Measurements from ENCODE around the gene TKT.

The TKT gene

DNA sequence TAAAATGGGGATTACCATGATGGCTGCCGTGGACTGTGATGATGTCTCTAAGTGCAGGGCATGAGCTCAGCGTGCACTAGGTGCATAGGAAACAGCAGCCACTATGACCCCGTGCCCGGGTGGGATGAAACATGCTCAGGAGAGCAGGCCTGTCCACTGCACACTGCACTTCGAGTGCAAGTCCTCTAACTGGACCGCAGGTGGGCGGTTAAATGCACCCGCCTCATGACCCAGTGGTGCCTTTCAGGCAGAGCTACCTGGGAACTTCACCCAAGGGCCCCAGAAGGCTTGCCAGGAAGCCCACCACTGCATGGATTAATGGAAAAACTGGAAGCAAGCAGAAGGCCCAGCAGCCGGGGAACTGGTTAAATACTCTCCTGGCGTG is 60.8 kb downstream of the TKT start:
- peak overlapping the region; percentile 49; the same call in 1 of the 2 replicates for H3K27ac ChIP-seq
- TF ChIP-seq ZFX (IDR thresholded peaks at IDR 0.05) = no peak
- TF ChIP-seq, protein P1, sequence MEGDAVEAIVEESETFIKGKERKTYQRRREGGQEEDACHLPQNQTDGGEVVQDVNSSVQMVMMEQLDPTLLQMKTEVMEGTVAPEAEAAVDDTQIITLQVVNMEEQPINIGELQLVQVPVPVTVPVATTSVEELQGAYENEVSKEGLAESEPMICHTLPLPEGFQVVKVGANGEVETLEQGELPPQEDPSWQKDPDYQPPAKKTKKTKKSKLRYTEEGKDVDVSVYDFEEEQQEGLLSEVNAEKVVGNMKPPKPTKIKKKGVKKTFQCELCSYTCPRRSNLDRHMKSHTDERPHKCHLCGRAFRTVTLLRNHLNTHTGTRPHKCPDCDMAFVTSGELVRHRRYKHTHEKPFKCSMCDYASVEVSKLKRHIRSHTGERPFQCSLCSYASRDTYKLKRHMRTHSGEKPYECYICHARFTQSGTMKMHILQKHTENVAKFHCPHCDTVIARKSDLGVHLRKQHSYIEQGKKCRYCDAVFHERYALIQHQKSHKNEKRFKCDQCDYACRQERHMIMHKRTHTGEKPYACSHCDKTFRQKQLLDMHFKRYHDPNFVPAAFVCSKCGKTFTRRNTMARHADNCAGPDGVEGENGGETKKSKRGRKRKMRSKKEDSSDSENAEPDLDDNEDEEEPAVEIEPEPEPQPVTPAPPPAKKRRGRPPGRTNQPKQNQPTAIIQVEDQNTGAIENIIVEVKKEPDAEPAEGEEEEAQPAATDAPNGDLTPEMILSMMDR (conservative IDR thresholded peaks at IDR 0.05) = no peak

DNA sequence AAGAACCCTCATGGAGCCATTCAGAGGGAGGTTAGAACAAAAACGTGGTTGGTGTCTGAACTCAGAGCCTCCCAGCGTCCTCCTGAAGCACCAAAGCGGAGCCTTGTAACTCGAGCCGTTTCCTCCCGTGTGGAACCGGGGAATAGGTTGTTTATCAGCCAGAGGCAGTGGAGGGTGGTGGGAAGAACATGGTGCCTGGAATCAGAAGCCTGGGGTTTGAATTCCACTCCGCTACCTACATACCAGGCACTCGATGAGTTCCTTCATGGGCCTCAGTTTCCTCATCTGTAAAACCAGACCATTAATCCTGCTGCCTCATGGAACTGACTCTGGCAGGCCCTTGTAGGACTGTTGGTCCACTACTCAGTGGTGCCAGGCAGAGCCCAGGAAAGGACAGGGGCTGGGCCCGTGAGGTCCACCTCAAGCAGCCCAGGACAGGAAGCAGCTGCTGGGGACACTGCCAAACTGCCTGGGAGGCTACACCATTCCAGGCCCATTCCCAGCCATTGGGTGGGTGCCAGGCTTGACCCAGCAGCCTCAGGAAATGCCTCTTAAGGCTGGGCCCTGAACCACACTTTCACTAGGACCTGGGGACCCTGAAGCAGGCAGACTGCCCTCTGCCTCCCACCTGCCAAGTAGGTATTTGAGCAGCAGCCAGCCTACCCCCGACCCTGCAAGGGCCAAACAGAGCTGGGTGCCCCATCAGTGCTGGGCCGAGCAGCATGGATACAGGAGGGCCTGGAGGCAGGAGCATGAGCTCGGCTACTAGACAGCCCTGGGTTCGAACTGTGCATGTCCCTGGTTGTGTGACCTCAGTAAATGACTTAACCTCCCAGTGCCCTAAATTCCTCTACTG is 61.4 kb downstream of the TKT start:
- H3K27ac ChIP-seq = peak overlapping the region; percentile 49
- no peak for TF ChIP-seq ZFX (IDR thresholded peaks at IDR 0.05)
- TF ChIP-seq, protein P1 (conservative IDR thresholded peaks at IDR 0.05) = no peak

DNA sequence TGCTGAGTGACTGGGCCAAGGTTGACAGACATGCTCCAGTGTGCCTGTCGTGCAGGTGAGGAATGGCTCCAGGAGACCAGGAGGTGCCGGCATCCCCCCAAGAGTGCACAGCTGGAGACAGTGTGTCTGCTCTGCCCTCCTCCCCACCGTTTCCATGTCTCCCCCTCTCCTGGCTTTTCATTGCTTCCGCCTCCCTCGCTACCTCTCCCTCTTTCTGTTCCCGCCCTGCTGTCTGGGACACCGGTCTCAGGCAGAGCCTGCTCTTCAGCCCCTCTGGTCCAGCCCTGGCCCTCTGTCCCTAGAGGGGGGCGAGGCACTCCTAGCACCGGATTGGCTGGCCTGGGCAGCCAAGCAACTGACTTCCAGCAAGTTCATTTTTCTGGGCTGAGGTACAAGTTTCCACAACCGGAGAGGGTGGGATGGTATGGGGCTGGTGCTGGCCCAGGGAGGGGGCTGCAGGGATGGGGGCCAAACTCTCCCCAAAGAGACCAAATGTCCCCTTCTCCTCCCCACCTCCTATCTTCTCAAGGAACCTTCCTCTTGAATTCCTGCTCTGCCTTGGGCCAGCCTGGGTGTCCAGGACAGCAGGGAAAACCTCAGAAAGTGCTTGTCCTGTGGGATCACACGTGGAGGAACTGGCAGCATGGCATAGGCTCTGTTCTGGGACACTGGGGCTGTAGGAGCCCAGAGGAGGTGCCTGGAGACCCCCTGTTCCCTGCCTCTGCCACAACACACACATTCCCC is 62.2 kb downstream of the TKT start:
- H3K27ac ChIP-seq = peak overlapping the region; percentile 49
- TF ChIP-seq, protein P1 (conservative IDR thresholded peaks at IDR 0.05) = no peak
- TF ChIP-seq ZFX (IDR thresholded peaks at IDR 0.05) = no peak

DNA sequence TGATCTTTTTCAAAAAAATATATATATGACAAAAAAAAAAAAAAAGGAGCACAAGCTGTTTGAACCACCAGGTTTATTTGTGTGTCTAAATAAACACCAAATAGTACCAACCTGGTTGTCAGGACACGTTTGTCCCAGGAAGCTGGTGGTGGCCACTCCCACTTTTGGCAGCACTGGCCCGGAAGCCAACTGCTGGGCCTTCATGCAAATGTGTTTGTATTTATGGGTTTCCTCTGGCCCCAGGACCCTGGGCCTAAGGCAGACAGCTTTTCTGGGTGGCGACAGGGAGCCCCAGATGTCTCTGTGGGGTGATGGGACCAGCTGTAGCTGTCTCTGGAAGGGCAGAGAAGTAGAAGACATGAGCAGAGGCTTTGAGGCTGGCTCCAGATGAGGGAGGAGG is 63.2 kb downstream of the TKT start:
- peak overlapping the region; percentile 49 for H3K27ac ChIP-seq
- no peak for TF ChIP-seq ZFX (IDR thresholded peaks at IDR 0.05)
- TF ChIP-seq, protein P1 (conservative IDR thresholded peaks at IDR 0.05) = no peak

DNA sequence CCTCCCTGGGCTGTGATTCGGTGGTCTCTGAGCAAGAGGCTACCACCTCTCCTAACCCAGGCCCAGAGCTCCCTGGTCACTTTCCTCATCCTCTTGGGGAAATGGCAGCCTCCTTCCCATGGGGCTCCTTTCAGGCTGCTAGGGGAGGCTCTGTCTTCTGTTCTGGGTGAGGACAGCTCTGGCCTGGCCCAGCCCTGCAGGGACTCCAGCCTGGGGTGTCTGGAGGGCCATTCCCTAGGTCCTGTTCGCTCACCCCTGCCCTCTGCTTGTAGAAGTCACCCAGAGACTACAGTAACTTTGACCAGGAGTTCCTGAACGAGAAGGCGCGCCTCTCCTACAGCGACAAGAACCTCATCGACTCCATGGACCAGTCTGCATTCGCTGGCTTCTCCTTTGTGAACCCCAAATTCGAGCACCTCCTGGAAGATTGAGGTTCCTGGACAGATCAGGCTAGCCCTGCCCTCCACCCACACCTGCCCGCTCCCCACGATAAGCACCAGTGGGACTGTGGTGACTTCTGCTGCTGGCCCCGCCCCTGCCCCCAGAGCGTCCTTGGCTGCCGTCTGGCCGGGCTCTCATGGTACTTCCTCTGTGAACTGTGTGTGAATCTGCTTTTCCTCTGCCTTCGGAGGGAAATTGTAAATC is 63.9 kb downstream of the TKT start:
- peak overlapping the region; percentile 38 for H3K27ac ChIP-seq
- TF ChIP-seq ZFX (IDR thresholded peaks at IDR 0.05) = no peak
- TF ChIP-seq, protein P1 (conservative IDR thresholded peaks at IDR 0.05) = no peak

DNA sequence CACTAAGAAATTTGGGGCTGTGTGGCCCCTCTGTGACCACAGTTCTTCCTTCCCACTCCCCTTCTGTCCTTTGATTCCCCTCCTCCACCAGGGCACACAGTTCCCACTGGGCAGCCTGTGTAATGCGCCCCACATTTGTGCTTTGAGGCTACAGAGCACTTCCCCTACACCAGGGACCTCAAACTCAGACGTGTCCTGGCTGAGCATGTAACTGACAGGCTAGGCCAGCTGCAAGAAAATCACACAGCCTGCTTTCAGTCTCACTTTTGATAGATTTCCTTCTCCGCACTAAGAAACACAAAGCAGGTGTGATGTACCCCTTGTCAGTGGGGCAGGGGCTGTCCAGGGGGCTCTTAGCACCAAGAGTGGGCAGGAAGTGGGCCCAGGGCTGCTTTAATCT is 65.2 kb downstream of the TKT start:
- no peak overlapping the region for H3K27ac ChIP-seq
- TF ChIP-seq, protein P1 (conservative IDR thresholded peaks at IDR 0.05) = no peak
- TF ChIP-seq ZFX (IDR thresholded peaks at IDR 0.05) = no peak

DNA sequence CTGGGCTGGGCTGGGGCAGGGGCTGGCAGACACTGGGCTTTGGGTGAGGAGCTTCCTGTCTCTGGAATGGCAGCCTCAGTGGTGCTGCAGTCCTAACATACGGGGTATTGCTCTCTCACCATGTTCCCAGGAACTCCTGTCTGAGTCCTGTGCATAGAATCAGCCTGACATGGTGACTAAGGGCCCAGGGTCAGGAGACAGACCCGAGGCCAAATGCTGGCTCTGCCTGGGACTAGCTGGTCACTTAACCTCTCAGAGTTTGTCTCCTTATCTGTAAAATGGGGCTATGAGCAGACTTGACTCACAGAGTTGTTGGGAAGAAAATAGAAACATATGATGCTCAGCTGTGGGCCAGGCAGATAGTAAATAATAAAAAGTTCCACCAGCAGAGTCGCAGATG is 66.5 kb downstream of the TKT start:
- H3K27ac ChIP-seq = no peak overlapping the region
- TF ChIP-seq ZFX (IDR thresholded peaks at IDR 0.05) = no peak
- TF ChIP-seq, protein P1 (conservative IDR thresholded peaks at IDR 0.05) = no peak
